Loucy (cell line): ENCODE results near the gene MYOZ2.

ENCODE experiments used
- H2AFZ ChIP-seq: fragments of 200-600 bp; sonication (generic); 2 replicates; pipeline ENCODE4 v1.6.0; 2016; ENCODE audit warnings: antibody characterized with exemption, mild to moderate bottlenecking, low read length, moderate library complexity
- H3F3A ChIP-seq: fragments of 200-600 bp; 2 replicates; pipeline ENCODE4 v1.6.0; 2016; ENCODE audit warnings: antibody characterized with exemption, low read depth, mild to moderate bottlenecking
- H3K27me3 ChIP-seq: fragments of 200-600 bp; sonication (generic); 2 replicates; pipeline ENCODE4 v1.6.1; 2014; ENCODE audit warnings: low read length, mild to moderate bottlenecking; ENCODE audit not compliant: insufficient read depth, poor library complexity, severe bottlenecking
- H3K36me3 ChIP-seq: fragments of 200-600 bp; sonication (generic); 2 replicates; pipeline ENCODE4 v1.6.1; 2016; ENCODE audit warnings: low read length; ENCODE audit not compliant: insufficient read depth
- H3K4me1 ChIP-seq: fragments of 200-600 bp; sonication (generic); 2 replicates; pipeline ENCODE4 v1.5.1; 2014; ENCODE audit warnings: low read length, mild to moderate bottlenecking; ENCODE audit not compliant: insufficient read depth, poor library complexity, severe bottlenecking
- H3K4me2 ChIP-seq: fragments of 200-600 bp; sonication (generic); 2 replicates; pipeline ENCODE4 v1.6.0; 2014; ENCODE audit warnings: antibody characterized with exemption, low read length, low read depth, mild to moderate bottlenecking; ENCODE audit not compliant: poor library complexity, severe bottlenecking
- H3K4me3 ChIP-seq: fragments of 200-600 bp; sonication (generic); 2 replicates; pipeline ENCODE4 v1.5.1; 2014; ENCODE audit warnings: low read length, mild to moderate bottlenecking, mixed read lengths; ENCODE audit not compliant: poor library complexity, severe bottlenecking
- H3K79me2 ChIP-seq: fragments of 200-600 bp; sonication (generic); 2 replicates; pipeline ENCODE4 v1.6.1; 2014; ENCODE audit warnings: low read length; ENCODE audit not compliant: insufficient read depth
- H3K9ac ChIP-seq: fragments of 200-600 bp; sonication (generic); 2 replicates; pipeline ENCODE4 v1.6.0; 2014; ENCODE audit warnings: mild to moderate bottlenecking, low read depth, low read length, moderate library complexity; ENCODE audit not compliant: poor library complexity, severe bottlenecking
- H3K9me2 ChIP-seq: fragments of 200-600 bp; sonication (generic); replicated peaks from 2 replicates; pipeline ENCODE4 v1.6.1; 2016; ENCODE audit warnings: low read depth, low read length, mixed read lengths
- H3K9me3 ChIP-seq: fragments of 200-600 bp; sonication (generic); 2 replicates; pipeline ENCODE4 v1.6.1; 2014; ENCODE audit warnings: mild to moderate bottlenecking, antibody characterized with exemption, low read length, low read depth; ENCODE audit not compliant: insufficient read depth
- H4K20me1 ChIP-seq: fragments of 200-600 bp; sonication (generic); 2 replicates; pipeline ENCODE4 v1.6.0; 2014; ENCODE audit warnings: antibody characterized with exemption, low read length, mild to moderate bottlenecking; ENCODE audit not compliant: insufficient read depth, poor library complexity, severe bottlenecking
- CTCF ChIP-seq: fragments of 200-600 bp; sonication (generic); conservative IDR thresholded peaks from 2 replicates; pipeline ENCODE4 v1.5.1; 2014; ENCODE audit warnings: mild to moderate bottlenecking, antibody characterized with exemption, low read length
- EZH2phosphoT487 ChIP-seq: fragments of 200-600 bp; IDR thresholded peaks from 2 replicates; pipeline ENCODE4 v1.6.1; 2018; ENCODE audit warnings: antibody characterized with exemption, mild to moderate bottlenecking, moderate library complexity, borderline replicate concordance

The MYOZ2 gene

GRCh38 chr4:119093042-119093827 is 42.4 kb upstream of the MYOZ2 start:
- Histone ChIP-seq H3K4me3 (no peak overlapping the region), H3K4me2 (no peak overlapping the region), H3K9ac (no peak overlapping the region), H3K4me1 (no peaks in the 10 kb centered on the region), H3K9me3 (no peaks in the 10 kb centered on the region), H3K36me3 (no peaks in the 10 kb centered on the region), H3K79me2 (no peaks in the 10 kb centered on the region), H3K27me3 (no peaks in the 10 kb centered on the region), H2AFZ (no peak overlapping the region), H3K9me2 (no peaks in the 10 kb centered on the region), H3F3A (no peaks in the 10 kb centered on the region), H4K20me1 (no peaks in the 10 kb centered on the region)
- TF ChIP-seq EZH2phosphoT487 = no peak
- TF ChIP-seq CTCF = no peak

GRCh38 chr4:119097282-119097900 is 38.2 kb upstream of the MYOZ2 start:
- Histone ChIP-seq H3K9ac (no peak overlapping the region), H3F3A (no peaks in the 10 kb centered on the region), H3K9me2 (no peaks in the 10 kb centered on the region), H4K20me1 (no peaks in the 10 kb centered on the region), H2AFZ (no peak overlapping the region), H3K9me3 (no peaks in the 10 kb centered on the region), H3K4me2 (no peak overlapping the region), H3K4me3 (no peak overlapping the region), H3K36me3 (no peaks in the 10 kb centered on the region), H3K27me3 (no peaks in the 10 kb centered on the region), H3K79me2 (no peaks in the 10 kb centered on the region), H3K4me1 (no peaks in the 10 kb centered on the region)
- TF ChIP-seq EZH2phosphoT487 (no peak), CTCF (no peak)

DNA sequence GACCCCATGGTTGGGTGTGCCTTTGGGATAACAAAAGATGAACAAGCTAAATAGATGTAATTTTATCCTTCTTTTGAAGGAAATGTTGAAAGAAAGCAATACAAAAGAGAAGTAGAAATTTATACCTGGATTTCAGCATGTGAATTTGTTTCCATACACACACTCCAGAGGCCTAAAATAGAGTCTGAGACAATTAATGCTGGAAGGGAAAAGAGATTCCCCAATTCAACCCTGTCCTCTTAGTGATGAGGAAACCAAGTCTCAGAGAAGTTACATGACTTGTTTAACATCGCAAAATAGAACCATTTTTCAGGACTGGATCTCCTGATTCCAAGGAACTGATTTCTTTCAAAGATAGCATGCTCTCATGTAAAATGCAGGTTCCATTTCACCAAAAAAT is 37.3 kb upstream of the MYOZ2 start:
- H3K4me2 ChIP-seq = no peak overlapping the region
- no peaks in the 10 kb centered on the region for H3K9me3 ChIP-seq
- no peaks in the 10 kb centered on the region for H3K79me2 ChIP-seq
- H3K27me3 ChIP-seq = no peaks in the 10 kb centered on the region
- no peak overlapping the region for H2AFZ ChIP-seq
- H3K9me2 ChIP-seq = no peaks in the 10 kb centered on the region
- H3K9ac ChIP-seq = no peak overlapping the region
- no peak overlapping the region for H3K4me3 ChIP-seq
- no peaks in the 10 kb centered on the region for H3K36me3 ChIP-seq
- no peaks in the 10 kb centered on the region for H4K20me1 ChIP-seq
- no peaks in the 10 kb centered on the region for H3F3A ChIP-seq
- TF ChIP-seq EZH2phosphoT487 (no peak), CTCF (no peak)
- H3K4me1 ChIP-seq = peaks cover 2% of the 10 kb centered on the region
